Stimulated activated CD4-positive, alpha-beta T cell treated with anti-CD3 and anti-CD28 coated beads, Interleukin-2, amount 100 ng/mL, for 48 hours (primary cell): Measurements from ENCODE around the gene LRRC19.

ENCODE experiments used
- DNase-seq, 2 donors: peaks; one replicate each; pipeline ENCODE4 v3.0.0-alpha.2; 2020

Gene LRRC19

GRCh38 chr9:27005491-27005890 is at the start of gene LRRC19:
Gene LRRC19, minus strand, starts transcription at chr9:27005672. Its CDS starts 5,978 bp downstream, at chr9:26999694.
- DNase-seq, result no peak

GRCh38 chr9:27054841-27055240 is 49.4 kb upstream of the LRRC19 start:
- DNase-seq, result no peak

- no peak for DNase-seq
Observed at GRCh38 chr9:27054125-27054524, 48.7 kb upstream of the LRRC19 start.

- DNase-seq, result no peak
Observed at GRCh38 chr9:27053369-27054022, 48.0 kb upstream of the LRRC19 start.

GRCh38 chr9:27047136-27047535 is 41.7 kb upstream of the LRRC19 start:
- no peak for DNase-seq

DNA sequence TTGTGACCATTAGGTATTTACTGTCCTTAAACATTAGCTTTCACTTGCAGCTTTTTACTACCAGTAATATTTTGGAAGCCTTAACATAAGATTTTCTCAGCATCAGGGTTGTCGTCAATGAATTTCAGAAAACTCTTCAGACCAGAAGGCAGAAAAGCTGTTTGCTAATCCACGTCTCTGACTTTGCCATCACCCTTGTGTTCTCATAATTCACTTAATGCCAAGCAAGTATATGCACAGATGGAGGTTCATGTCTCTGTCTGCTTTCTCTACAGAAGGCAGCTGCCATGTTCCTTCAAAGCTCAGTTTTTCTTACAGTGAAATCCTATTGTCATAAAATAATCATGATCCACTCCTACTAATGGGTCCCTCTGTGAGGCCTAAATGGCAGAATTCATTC is 37.7 kb upstream of the LRRC19 start:
- DNase-seq, result no peak

DNA sequence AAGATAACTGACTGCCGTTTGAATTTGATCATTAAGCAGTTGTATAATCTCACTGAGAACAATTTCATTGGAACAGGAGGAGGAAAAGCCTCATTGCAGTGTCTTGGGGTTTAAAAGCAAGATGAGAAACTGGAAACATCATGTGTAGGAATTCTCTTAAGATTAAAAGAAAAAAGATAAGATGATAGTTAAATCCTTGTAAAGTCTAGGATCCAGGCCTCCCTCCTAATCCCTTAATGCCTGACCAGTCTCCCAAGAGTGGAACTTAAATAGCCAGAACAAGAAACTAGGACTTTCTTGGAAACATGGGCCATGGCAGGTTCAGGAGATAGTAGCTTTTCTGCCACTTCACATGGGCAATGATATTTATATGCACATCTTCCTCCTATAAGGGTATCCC is 37.0 kb upstream of the LRRC19 start:
- no peak for DNase-seq

GRCh38 chr9:27041746-27042145 is 36.3 kb upstream of the LRRC19 start:
- DNase-seq, result no peak

- DNase-seq, result no peak
Observed at GRCh38 chr9:27037499-27037898, 32.0 kb upstream of the LRRC19 start.

GRCh38 chr9:27033815-27034403 is 28.4 kb upstream of the LRRC19 start:
- DNase-seq, result peak; percentile 46 to 68

DNA sequence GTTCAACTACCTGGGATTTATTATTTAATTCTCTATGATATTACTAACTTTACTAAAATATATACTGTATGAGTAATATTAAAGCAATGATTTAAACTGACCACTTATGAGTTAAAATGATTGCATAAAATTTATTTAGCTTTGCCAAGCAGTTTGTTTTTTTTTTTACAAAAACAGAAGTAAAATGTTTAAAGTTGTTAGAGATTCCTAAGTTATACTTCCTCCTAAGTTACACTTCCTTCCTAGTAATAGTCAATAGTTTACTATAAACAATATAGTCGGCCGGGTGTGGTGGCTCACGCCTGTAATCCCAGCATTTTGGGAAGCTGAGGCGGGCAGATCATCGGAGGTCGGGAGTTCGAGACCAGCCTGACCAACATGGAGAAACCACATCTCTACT is 23.7 kb upstream of the LRRC19 start:
- no peak for DNase-seq

GRCh38 chr9:27022920-27023319 is 17.4 kb upstream of the LRRC19 start:
- no peak for DNase-seq

DNA sequence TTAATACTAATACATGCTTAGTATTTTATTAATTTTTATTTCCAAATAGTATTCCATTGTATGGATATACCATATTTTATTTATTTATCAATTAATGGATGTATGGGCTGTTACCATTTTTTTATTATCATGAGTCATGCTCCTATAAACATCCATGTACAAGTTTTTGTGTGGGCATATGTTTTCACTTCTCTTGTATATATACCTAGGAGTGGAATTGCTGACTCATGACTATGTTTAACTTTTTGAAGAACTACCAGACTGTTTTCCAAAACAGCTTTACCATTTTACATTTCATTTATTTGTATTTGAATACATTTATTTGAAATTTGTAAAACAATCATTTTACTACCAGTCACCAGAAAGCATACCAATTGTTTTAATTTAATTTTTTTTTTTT is 14.1 kb upstream of the LRRC19 start:
- DNase-seq, result no peak

GRCh38 chr9:27003426-27004077 is 1.9 kb downstream of the LRRC19 start:
- no peak for DNase-seq

DNA sequence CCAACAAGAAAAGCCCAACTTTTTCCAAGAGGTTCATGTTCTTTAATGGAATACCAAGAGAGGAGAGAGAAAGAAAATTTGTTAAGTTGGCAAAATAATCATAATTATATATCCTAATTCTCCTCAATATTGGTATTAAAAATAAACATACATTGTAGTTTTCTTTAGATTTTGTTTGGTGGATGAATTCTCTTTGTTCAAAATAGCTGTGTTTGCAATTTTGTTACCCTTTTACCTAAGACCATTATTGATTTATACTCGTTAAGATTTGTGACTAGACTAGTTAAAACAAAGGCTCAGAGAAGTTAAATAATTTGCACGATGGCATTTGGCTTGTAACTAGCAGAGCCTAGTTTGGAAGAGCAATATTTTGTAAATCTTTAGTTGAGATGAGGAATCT is 9.7 kb downstream of the LRRC19 start:
- DNase-seq, result no peak

DNA sequence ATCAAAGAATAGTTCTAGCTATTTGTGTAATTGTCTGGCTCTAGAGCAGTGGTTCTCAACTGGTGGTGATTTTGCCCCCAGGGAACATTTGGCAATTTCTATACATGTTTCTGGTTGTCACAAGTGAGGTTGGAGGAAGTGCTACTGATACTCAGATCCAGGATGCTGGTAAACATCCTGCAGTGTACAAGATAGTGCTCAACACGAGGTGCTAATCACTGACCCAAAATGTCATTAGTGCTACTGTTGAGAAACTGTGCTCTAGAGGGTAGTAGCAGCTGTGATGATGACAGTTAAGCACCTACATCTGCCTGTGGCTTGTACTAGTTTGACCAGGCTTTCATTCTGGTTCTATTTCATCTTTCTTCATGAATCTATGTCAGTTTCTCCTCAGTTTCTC is 22.1 kb downstream of the LRRC19 start:
- no peak for DNase-seq

- no peak for DNase-seq
Observed at GRCh38 chr9:26975728-26976707, 29.5 kb downstream of the LRRC19 start.

GRCh38 chr9:26974927-26975326 is 30.5 kb downstream of the LRRC19 start:
- DNase-seq, result no peak

- no peak for DNase-seq
Observed at GRCh38 chr9:26973989-26974388, 31.5 kb downstream of the LRRC19 start.

DNA sequence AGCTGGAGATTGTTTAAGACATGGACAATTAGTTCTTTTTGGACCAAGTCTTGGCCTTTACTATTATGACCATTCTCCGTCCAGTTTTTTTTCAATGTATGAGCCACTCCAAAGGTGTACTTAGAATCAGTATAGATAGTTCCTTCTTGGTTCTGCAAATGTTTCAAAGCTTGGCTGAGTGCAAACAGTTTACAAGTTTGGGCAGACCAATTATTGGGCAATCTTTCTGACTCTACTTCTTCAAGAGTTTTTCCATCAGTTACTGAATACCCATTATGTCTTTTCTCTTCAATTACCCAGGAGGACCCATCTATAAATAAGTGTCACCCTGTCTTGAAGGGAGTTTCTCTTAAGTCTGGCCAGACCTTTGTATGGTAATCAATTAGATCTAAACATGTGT is 33.8 kb downstream of the LRRC19 start:
- DNase-seq, result no peak

DNA sequence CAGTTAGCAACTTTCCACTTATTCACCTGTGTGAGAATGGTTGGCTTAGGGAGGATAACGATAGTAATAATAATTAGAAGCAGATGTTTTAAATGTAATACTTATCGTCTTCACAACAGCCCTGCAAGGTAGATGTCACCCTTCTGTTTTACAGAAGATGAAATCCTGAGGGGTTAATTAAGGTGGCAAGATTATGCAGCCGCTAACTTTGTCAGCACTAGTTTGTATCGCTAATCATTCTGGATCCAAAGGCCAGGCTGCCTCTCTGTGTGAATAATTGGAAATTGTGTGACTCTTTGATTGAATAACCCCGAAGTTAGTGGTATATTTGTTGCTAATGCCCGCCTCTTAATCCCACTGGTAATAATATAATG is 48.6 kb downstream of the LRRC19 start:
- DNase-seq, result no peak

DNA sequence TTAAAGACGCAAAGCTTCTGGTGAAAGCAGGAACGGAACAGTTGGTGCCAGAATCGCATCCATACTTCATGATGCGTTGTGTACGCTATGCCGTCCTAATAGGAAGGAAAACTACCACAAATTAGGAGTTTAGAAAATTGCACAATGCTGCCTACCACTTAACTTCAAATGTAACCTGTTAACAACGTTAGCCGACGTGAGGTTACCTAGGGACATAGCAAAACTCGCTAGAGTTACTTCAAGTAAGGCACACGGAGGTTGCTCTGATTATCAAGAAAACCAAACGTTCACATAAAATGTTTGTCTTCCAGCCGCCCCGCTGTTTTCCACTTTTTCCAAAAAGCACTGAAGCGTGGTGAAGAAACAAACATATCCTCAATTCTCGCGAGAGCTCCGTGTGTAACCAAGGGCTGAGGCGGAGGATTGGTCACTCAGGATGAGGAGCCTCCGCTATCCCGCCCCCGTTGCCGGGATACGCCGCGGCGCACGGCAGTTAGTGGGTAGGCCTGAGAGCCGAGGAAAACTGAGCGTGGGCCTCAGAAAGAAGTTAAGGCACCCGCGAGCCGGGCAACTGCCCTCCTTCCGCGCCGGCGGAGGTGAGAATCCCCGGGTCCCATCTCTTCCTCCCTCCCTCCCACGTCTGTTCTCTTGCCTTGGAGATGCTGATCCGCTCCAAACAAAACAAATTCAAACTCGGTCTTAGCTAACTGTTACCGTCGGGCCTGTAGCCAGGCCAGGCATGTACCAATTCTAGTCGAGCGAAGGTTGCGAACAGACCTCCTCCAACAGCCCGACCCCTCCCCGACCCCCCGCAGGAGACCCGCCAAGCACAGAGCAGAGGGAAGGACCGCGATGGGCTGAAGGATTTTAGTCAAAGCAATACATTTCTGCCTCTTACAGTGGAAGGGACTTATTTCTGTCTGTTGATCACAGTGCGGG is 49.3 kb downstream of the LRRC19 start, which contains the start of gene IFT74:
IFT74 (plus strand) TSS at position 492 of the 939 bp plus-strand sequence. CDS start 5,556 bp downstream, outside the sequence.
- peak; percentile 88 to 89 for DNase-seq
